ENCODE results near the gene F2.

DNA sequence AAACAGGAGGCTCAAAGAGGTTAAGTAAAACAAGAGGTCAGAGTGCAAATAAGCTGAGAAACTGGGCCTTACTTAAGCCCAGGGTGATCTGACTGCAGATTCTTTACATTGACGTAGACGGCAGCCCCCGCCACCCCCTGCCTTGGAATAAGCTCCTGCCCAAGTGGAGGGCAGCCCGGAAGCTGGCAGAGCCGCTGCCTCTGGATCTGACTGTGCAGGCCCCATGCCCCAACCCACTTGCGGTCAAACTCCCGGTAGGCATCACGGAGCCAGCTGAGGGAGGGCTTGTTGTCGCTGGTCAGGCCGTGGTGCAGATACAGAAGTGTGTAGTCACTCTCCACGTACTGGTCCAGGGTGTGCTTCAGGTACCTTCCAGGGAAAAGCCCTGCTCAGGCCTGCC is 37.2 kb upstream of the F2 start:
- TF ChIP-seq, protein P1, sequence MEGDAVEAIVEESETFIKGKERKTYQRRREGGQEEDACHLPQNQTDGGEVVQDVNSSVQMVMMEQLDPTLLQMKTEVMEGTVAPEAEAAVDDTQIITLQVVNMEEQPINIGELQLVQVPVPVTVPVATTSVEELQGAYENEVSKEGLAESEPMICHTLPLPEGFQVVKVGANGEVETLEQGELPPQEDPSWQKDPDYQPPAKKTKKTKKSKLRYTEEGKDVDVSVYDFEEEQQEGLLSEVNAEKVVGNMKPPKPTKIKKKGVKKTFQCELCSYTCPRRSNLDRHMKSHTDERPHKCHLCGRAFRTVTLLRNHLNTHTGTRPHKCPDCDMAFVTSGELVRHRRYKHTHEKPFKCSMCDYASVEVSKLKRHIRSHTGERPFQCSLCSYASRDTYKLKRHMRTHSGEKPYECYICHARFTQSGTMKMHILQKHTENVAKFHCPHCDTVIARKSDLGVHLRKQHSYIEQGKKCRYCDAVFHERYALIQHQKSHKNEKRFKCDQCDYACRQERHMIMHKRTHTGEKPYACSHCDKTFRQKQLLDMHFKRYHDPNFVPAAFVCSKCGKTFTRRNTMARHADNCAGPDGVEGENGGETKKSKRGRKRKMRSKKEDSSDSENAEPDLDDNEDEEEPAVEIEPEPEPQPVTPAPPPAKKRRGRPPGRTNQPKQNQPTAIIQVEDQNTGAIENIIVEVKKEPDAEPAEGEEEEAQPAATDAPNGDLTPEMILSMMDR (IDR thresholded peaks at IDR 0.05), result no peak
- no peak for TF ChIP-seq POLR2A (IDR thresholded peaks at IDR 0.05)
